Mucosa of gallbladder (tissue), 1 donor: ENCODE results near the gene GPC5. TPM values are rescaled to one million over a fixed set of nuclear protein-coding genes. Genes with fewer than 3 reads are reported as not detected.
"Not testable (repeated sequence)": the region's sequence is repeated elsewhere in the genome, so short reads cannot be mapped to it uniquely, and the experiment has no call there.

Experiments used
- DNase-seq: peaks from one replicate; pipeline ENCODE4 v3.0.0-alpha.2; 2020; ENCODE audit warnings: low spot score
- total RNA-seq: library from RNA; stranded (reverse); gene quantifications from one replicate; pipeline ENCODE4 v1.2.1, GENCODE V29; 2021
- donor health status: DM: no; HTN: no; CAD: no.

Gene GPC5
- total RNA-seq, 1 donor from 2014 or later, result 2.2 TPM

- DNase-seq, result no peak
Measured at GRCh38 chr13:92836171-92836570, 1437.8 kb downstream of the GPC5 start.

- no peak for DNase-seq
Measured at GRCh38 chr13:92838786-92839185, 1440.4 kb downstream of the GPC5 start.

DNA sequence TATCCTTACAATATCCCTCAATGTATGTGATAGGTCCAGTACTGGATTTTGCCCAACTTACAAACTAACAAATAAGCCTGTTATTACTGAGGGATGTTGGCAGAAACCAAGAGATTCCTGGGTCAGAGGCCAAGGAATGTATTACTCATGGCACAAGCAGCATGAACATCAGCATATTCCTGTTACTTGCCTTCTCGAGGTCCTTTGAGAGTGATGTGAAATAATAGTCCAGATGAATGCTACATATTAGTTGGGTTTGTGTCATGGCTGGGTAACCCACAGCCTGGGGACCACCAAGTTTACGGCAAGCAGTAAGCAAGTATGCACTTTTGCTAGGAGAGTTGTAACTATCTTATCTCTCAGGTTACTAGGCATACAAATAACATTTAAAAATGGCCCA lies 1443.7 kb downstream of the GPC5 start:
- DNase-seq, result no peak

GRCh38 chr13:92843549-92843948 lies 1445.1 kb downstream of the GPC5 start:
- no peak for DNase-seq

- no peak for DNase-seq
Measured at GRCh38 chr13:92849381-92849780, 1451.0 kb downstream of the GPC5 start.

DNA sequence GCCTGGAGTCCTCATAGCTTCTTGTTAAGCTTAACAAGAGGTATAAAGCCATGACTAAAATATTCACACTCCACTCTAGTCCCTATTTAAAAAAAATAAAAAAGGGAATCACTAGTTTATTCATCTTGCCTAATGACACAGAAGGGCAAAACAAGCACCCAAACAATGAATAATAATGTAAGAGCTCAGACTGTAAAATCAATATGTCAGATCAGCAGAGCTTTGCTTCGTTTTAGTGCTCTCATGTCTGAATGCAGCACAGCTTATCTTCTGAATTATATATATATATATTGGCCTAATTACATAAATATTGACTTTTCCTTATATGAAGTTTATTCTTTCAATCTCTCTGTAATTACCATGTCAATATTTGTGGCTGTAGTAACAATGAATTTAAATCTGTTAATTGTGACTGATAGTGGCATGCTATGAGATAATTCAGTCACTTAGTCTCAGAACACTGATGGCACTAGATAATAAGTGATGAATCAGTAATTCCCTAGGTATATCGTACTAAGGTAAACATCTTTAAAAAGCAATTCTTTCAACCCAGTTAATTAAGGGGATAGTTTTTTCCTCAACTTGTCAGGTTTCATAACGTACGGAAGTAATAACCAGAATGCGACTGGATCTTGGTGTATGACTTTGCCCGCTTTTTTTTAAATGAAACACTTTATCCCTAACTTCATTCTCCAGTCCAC lies 1466.3 kb downstream of the GPC5 start:
- no peak for DNase-seq

DNA sequence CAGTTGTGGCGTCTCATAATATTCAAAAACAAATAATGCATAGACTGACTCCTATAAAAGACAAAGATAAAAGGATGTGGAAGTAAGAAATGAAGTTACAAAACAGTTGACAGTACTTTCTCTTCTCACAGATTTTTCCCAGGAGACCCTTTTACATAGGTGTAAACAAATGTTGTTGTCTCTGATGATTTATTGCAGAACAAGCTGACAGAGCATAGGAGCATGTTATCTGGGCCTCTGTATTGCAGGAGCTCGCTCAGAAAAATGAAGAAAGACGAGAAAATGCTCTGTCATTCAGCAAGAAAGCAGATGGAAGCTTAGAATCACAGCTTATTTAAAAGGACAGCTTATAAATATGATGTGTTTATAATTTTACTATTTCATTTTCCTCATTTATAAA lies 1474.6 kb downstream of the GPC5 start:
- no peak for DNase-seq

- DNase-seq, result no peak
Measured at GRCh38 chr13:92886535-92887077, 1488.2 kb downstream of the GPC5 start.

DNA sequence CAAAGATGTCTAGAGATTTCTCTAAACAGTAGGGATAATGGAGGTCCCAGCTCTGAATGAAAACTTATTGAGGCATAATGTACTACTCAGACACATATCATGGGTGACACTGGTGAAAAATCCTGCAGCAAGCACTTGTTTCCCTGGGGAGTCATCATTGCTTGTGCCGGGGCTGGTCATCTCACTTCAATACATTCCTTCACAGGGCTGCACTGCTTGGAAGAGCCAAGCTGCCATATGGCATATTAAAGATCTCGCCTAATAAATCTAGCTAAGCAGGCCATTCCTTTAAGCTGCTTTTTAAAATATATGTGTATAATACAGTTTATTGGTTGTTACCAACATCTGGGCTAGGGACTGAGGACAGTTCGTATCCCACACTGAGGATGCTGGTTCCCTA lies 1496.0 kb downstream of the GPC5 start:
- DNase-seq, result no peak

- no peak for DNase-seq
Measured at GRCh38 chr13:92896842-92897241, 1498.4 kb downstream of the GPC5 start.

DNA sequence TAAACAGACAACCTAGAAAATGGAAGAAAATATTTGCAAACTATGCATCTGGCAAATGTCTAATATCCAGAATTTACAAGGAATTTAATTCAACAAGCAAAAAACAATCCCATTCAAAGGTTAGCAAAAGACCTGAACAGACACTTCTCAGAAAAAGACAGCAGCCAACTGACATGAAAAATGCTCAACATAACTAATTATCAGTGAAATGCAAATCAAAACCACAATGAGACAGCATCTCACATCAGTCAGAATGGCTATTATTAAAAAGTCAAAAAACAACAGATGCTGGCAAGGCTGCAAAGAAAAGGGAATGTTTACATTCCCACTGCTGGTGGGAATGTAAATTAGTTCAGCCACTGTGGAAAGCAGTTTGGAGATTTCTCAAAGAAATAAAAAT lies 1500.5 kb downstream of the GPC5 start:
- not testable (repeated sequence) for DNase-seq

DNA sequence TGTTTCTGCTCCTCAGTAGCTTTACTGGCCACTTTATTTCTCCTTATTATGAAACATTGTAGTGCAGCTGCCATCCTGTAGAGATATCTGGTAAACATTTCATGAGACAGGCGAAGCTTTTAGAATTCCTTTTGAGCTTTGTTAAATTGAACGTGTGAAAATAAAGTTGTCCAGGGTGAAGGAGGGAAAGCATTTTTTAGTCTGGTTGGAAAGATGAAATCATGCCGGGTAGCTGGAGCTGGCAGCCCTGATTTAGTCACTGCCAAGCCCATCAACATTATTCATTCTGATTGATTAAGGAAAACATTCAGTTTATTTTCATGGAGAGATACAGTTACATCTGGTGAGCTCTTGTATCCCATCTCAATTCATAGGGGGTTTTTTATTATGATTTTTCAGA lies 1502.0 kb downstream of the GPC5 start:
- no peak for DNase-seq

DNA sequence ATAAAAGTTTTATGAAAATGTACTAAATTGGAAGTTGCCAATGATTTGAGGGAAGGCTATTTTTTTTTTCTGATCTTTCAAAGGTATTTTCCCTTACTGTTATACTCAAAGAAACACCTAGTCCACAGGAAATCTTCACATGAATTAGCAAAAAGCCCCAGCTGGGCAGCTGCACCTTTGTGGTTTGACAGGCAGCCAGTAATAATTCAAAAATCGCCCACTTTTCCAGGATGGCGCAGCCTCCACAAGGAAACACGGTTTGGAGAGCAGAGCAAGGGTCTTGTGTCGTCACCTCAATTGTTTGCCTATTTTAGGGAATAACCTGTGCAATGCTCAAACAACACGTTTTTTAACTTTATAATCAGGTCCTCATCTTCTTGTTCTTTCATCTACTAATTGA lies 1503.3 kb downstream of the GPC5 start:
- DNase-seq, result no peak

GRCh38 chr13:92912629-92913028 lies 1514.2 kb downstream of the GPC5 start:
- DNase-seq, result no peak

- no peak for DNase-seq
Measured at GRCh38 chr13:92913840-92914239, 1515.4 kb downstream of the GPC5 start.

Other genes with a start within 250 kb of the GPC5 start
- gene MIR17HG, start 50.9 kb upstream of the GPC5 start, total RNA-seq, result 2.7 TPM